HepG2 (cell line): ENCODE results near the gene ERC1. TPM values are rescaled to one million over a fixed set of nuclear protein-coding genes. Genes with fewer than 3 reads are reported as not detected.

Experiments used
- ATAC-seq: fragments of 200-7000 bp; cut with Tn5 transposase; 3 replicates; pipeline ENCODE4 v1.9.1; 2020; ENCODE audit warnings: mild to moderate bottlenecking, moderate library complexity
- BruUV-seq: library from RNA; stranded (reverse); fragments of 400-500 nt; replicated peaks from 2 replicates; lab custom pipeline; 2021; lab: Mats Ljungman, UMichigan
- CTCF ChIA-PET: fragments of 300-600 bp; formaldehyde crosslinking; extraction: SDS; loops from one replicate; lab custom pipeline; 2021; ENCODE audit warnings: low total read pairs, inconsistent platforms, low intra/inter-chr PET ratio; lab: Yijun Ruan, JAX
- POLR2A ChIA-PET: fragments of 350-600 bp; sonication (Branson Sonifier 250); formaldehyde crosslinking; loops from one replicate; lab custom pipeline; 2020; ENCODE audit warnings: antibody characterized with exemption, inconsistent platforms; lab: Yijun Ruan, JAX
- DNase-seq: peaks from one replicate; pipeline ENCODE4 v3.0.0-alpha.2; 2015; ENCODE audit warnings: low spot score
- FAIRE-seq: peaks from 3 replicates; lab custom pipeline; 2011; peaks lifted over from hg19 to GRCh38; lab: Jason Lieb, UNC
- H2AFZ ChIP-seq: one replicate; pipeline ENCODE4 v1.6.1; 2011; ENCODE audit warnings: low read length, inconsistent platforms
- H3K27ac ChIP-seq: fragments of 300-600 bp; 3 replicates; pipeline ENCODE4 v1.8.0; 2011; ENCODE audit warnings: mixed run types, mild to moderate bottlenecking, mixed read lengths, low read length, inconsistent platforms; ENCODE audit not compliant: insufficient read depth; ENCODE audit errors: extremely low read length
- H3K27me3 ChIP-seq, 2 experiments: fragments of 200-600 bp in 1 of 2; 2 replicates in 1 of 2; 3 replicates in 1 of 2; pipeline versions ENCODE4 v1.6.0 to v1.8.0; 2011; ENCODE audit warnings: low read length in 2 of 2, mild to moderate bottlenecking in 2 of 2, moderate library complexity in 2 of 2, inconsistent platforms in 1 of 2; ENCODE audit not compliant: insufficient read depth in 2 of 2, control insufficient read depth in 1 of 2
- H3K36me3 ChIP-seq, 2 experiments: fragments of 200-600 bp in 1 of 2; replicated peaks in 1 of 2; 2 replicates in 1 of 2; 3 replicates in 1 of 2; pipeline versions ENCODE4 v1.5.1 to v1.8.0; 2011; ENCODE audit warnings: low read length in 2 of 2, inconsistent platforms in 1 of 2; ENCODE audit not compliant: insufficient read depth in 2 of 2, control insufficient read depth in 1 of 2
- H3K4me1 ChIP-seq: 2 replicates; pipeline ENCODE4 v1.5.1; 2012; ENCODE audit warnings: low read length, inconsistent platforms; ENCODE audit not compliant: insufficient read depth
- H3K4me2 ChIP-seq: 2 replicates; pipeline ENCODE4 v1.6.0; 2011; ENCODE audit warnings: low read depth, low read length, inconsistent platforms
- H3K4me3 ChIP-seq, 3 experiments: fragments of 200-600 bp in 1 of 3; sonication (generic), shearing (Covaris generic) in 1 of 3; replicated peaks in 1 of 3; 2 replicates each; pipeline ENCODE4 v1.5.1; 2011 to 2016; ENCODE audit warnings: low read length in 3 of 3, inconsistent platforms in 2 of 3, low read depth in 2 of 3, mild to moderate bottlenecking in 2 of 3, control low read depth in 1 of 3, mixed read lengths in 1 of 3; ENCODE audit not compliant: insufficient read depth in 1 of 3
- H3K79me2 ChIP-seq: one replicate; pipeline ENCODE4 v1.6.1; 2011; ENCODE audit warnings: low read length, inconsistent platforms; ENCODE audit not compliant: insufficient read depth
- H3K9ac ChIP-seq: 2 replicates; pipeline ENCODE4 v1.6.0; 2011; ENCODE audit warnings: mild to moderate bottlenecking, low read depth, low read length, inconsistent platforms; ENCODE audit not compliant: insufficient read depth
- H3K9me3 ChIP-seq: 2 replicates; pipeline ENCODE4 v1.5.1; 2012; ENCODE audit warnings: mild to moderate bottlenecking, low read length
- H4K20me1 ChIP-seq: 2 replicates; pipeline ENCODE4 v1.6.0; 2011; ENCODE audit warnings: inconsistent platforms, mild to moderate bottlenecking, low read length, moderate library complexity; ENCODE audit not compliant: insufficient read depth
- AGO2 ChIP-seq: fragments of 200-400 bp; formaldehyde crosslinking; optimal IDR thresholded peaks from 2 replicates; pipeline ENCODE3; 2017; ENCODE audit warnings: mild to moderate bottlenecking, low read depth, low read length, moderate library complexity
- CEBPG ChIP-seq: IDR thresholded peaks from 2 replicates; pipeline ENCODE4 v1.6.1; 2016
- CREB1 ChIP-seq, 2 experiments: fragments of 450-650 bp in 1 of 2; IDR thresholded peaks; 2 replicates each; pipeline ENCODE4 v1.6.1; 2016 to 2017; ENCODE audit warnings: control low read depth in 1 of 2, mild to moderate bottlenecking in 1 of 2, missing compliant biosample characterization in 1 of 2, missing genetic modification characterization in 1 of 2
- FOXM1 ChIP-seq: sonication (generic); formaldehyde crosslinking; IDR thresholded peaks from 2 replicates; pipeline ENCODE4 v1.5.0; 2020; ENCODE audit warnings: missing genetic modification reagents
- HDAC6 ChIP-seq: fragments of 200-600 bp; sonication (generic); IDR thresholded peaks from 2 replicates; pipeline ENCODE4 v1.7.0; 2017; ENCODE audit warnings: mild to moderate bottlenecking, antibody characterized with exemption, low read length, low read depth
- RXRB ChIP-seq: IDR thresholded peaks from 2 replicates; pipeline ENCODE4 v1.6.1; 2016; ENCODE audit warnings: borderline replicate concordance, missing genetic modification reagents, missing compliant biosample characterization
- STAG1 ChIP-seq: sonication (generic); formaldehyde crosslinking; IDR thresholded peaks from 2 replicates; pipeline ENCODE4 v1.4.0; 2020; ENCODE audit warnings: missing genetic modification reagents
- TAF15 ChIP-seq: fragments of 200-400 bp; formaldehyde crosslinking; IDR thresholded peaks from one replicate; pipeline ENCODE4 v1.6.1; 2018; ENCODE audit warnings: mild to moderate bottlenecking, low read depth, low read length; ENCODE audit not compliant: poor library complexity, severe bottlenecking
- TOPORS ChIP-seq: sonication (generic); formaldehyde crosslinking; IDR thresholded peaks from 2 replicates; pipeline ENCODE4 v1.8.0; 2023; ENCODE audit warnings: mild to moderate bottlenecking, missing genetic modification reagents
- ZC3H13 ChIP-seq: sonication (generic); formaldehyde crosslinking; IDR thresholded peaks from 2 replicates; pipeline ENCODE4 v1.8.1; 2023; ENCODE audit warnings: mild to moderate bottlenecking, missing genetic modification reagents, moderate library complexity
- ZNF30 ChIP-seq: sonication (generic); formaldehyde crosslinking; IDR thresholded peaks from 2 replicates; pipeline ENCODE4 v1.5.0; 2020; ENCODE audit warnings: mild to moderate bottlenecking, missing genetic modification reagents
- ZNF556 ChIP-seq: sonication (generic); formaldehyde crosslinking; IDR thresholded peaks from 2 replicates; pipeline ENCODE4 v1.4.0; 2020; ENCODE audit warnings: mild to moderate bottlenecking, missing genetic modification reagents, borderline replicate concordance
- ZNF598 ChIP-seq: sonication (generic); formaldehyde crosslinking; IDR thresholded peaks from 2 replicates; pipeline ENCODE4 v1.5.1; 2020; ENCODE audit warnings: mild to moderate bottlenecking, missing genetic modification reagents, borderline replicate concordance
- ZNF607 ChIP-seq: sonication (generic); formaldehyde crosslinking; IDR thresholded peaks from 2 replicates; pipeline ENCODE4 v1.5.1; 2020; ENCODE audit warnings: missing genetic modification reagents, mild to moderate bottlenecking, borderline replicate concordance
- ZNF841 ChIP-seq: sonication (generic); formaldehyde crosslinking; IDR thresholded peaks from 2 replicates; pipeline ENCODE4 v1.8.1; 2023; ENCODE audit warnings: missing genetic modification reagents, borderline replicate concordance
- WGBS: methylation state at CpG from one replicate; pipeline ENCODE4 v1.1.6; 2017; ENCODE audit warnings: low lambda C conversion rate; 5-methylcytosine and 5-hydroxymethylcytosine counted together
- in situ Hi-C: cut with HindIII; loops from 2 replicates; pipeline ENCODE4 v1.10.0; 2017; ENCODE audit warnings: low pct_unique_long_range_greater_than_20kb; ENCODE audit not compliant: extremely low pct_ligation_motif_present
- intact Hi-C: fragments of 100-400 bp; cut with micrococcal nuclease; formaldehyde crosslinking; loops from one replicate; pipeline ENCODE4 v1.10.0; 2022; ENCODE audit not compliant: unreplicated experiment
- polyA plus RNA-seq, 8 experiments: library from polyadenylated mRNA; depleted of rRNA in 3 of 8; stranded (reverse) in 7 of 8; unstranded in 1 of 8; fragments of >200 nt; fragmentation: Illumina TruSeq in 4 of 8; extraction: Trizol in 4 of 8; gene quantifications; 2 replicates each; pipeline versions ENCODE4 v1.2.1 to v1.2.3, GENCODE V29; 2011 to 2016; ENCODE audit warnings: low read depth in 4 of 8, missing spikeins in 1 of 8, mixed read lengths in 1 of 8; ENCODE audit not compliant: insufficient read depth in 1 of 8
- total RNA-seq, 5 experiments: library from RNA; depleted of rRNA; stranded (reverse); fragments of >200 nt; fragmentation: Illumina TruSeq; extraction: Trizol; gene quantifications; 2 replicates each; pipeline ENCODE4 v1.2.3, GENCODE V29; 2016; ENCODE audit warnings: low read depth in 1 of 5
- TF ChIP-seq, protein P1 (sequence below): IDR thresholded peaks from 2 replicates; pipeline ENCODE4 v1.6.1; 2016
- TF ChIP-seq, protein P2 (sequence below): sonication (generic); formaldehyde crosslinking; IDR thresholded peaks from 2 replicates; pipeline ENCODE4 v1.4.0; 2020; ENCODE audit warnings: mild to moderate bottlenecking, missing genetic modification reagents, borderline replicate concordance

ERC1 gene
- total and polyA plus RNA-seq, 2 of the 13 experiments (the other 11 are each of a cell fraction or from before 2014, with no cell fraction given), result 6.1 to 12.4 TPM

DNA sequence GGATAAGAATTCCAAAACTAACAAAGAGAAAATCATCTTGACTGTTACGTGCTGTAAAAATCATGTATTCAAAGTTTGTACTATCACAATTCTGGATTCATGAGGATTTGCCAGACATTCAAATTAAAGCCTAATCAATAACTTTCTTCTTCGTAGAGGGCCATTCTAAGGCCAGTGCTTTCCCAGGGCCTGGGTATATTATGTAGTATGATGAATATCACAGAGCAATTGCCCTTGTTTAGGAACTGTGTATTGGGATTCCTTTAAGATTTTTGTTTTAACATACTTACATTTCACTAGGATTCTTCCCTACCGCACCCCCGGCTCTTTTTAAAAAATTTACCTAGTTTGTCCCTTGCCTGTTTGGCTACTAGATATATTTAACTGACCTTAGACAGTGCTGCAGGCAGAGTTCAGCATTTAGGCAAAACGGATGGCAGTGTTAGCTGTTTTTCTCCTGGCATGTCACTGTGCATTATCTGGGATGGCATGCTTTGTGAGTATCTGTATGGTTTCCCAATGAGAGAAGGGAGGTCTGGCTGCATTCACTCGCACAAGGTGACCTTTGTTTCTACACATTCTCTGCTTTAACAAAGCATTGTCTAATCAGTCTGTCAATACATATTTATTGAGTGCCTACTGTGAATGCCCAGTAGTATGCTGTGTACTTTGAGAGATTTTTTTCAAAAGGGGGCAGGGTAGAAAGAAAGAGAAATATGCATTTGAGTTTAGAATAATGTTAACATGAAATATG lies 63.3 kb downstream of the ERC1 start:
- H4K20me1 ChIP-seq, result no peaks in the 10 kb centered on the region
- peaks cover 11% of the 10 kb centered on the region for H3K9me3 ChIP-seq
- peak overlapping the region; percentile 9; the same call in 1 of the 2 replicates for H3K9ac ChIP-seq
- DNase-seq (peak; percentile 94), ATAC-seq (peak; percentile 99), FAIRE-seq (no peak)
- no peaks in the 10 kb centered on the region for H3K36me3 ChIP-seq
- peak overlapping the region; percentile 59 for H3K27ac ChIP-seq
- H3K79me2 ChIP-seq, result peaks cover 7% of the 10 kb centered on the region
- POLR2A ChIA-PET, result no interaction called here
- H3K27me3 ChIP-seq, result no peaks in the 10 kb centered on the region
- in situ Hi-C loops (no loop called here), intact Hi-C loops (loop anchor here (5.0 kb wide), 1 partner anchor 62 kb away; the partner anchor contains the start of gene ERC1)
- no TSS peak for BruUV-seq
- H3K4me3 ChIP-seq, result peak overlapping the region in 1 of 3 experiments; percentile 12; a peak in 1 of 6 replicates
- CTCF ChIA-PET, result no interaction called here
- peak overlapping the region; percentile 55 for H3K4me2 ChIP-seq
- no peak overlapping the region for H2AFZ ChIP-seq
- H3K4me1 ChIP-seq, result peaks cover 38% of the 10 kb centered on the region
- 28% methylated on average over 6 of the region's 6 CpGs for WGBS
- TF ChIP-seq, protein P1, sequence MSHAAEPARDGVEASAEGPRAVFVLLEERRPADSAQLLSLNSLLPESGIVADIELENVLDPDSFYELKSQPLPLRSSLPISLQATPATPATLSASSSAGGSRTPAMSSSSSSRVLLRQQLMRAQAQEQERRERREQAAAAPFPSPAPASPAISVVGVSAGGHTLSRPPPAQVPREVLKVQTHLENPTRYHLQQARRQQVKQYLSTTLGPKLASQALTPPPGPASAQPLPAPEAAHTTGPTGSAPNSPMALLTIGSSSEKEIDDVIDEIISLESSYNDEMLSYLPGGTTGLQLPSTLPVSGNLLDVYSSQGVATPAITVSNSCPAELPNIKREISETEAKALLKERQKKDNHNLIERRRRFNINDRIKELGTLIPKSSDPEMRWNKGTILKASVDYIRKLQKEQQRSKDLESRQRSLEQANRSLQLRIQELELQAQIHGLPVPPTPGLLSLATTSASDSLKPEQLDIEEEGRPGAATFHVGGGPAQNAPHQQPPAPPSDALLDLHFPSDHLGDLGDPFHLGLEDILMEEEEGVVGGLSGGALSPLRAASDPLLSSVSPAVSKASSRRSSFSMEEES (CRISPR knock-in tag), result no peak
- TF ChIP-seq AGO2 (no peak), ZNF30 (CRISPR knock-in tag) (no peak), CEBPG (CRISPR knock-in tag) (peak; percentile 65; the same call in 1 of the 2 replicates), RXRB (peak; percentile 40; the same call in 1 of the 2 replicates), FOXM1 (CRISPR knock-in tag) (no peak), CREB1 (IDR thresholded peaks at IDR 0.05) (no peak), CREB1 (CRISPR knock-in tag; IDR thresholded peaks at IDR 0.05) (peak; percentile 20; the same call in 1 of the 2 replicates), ZNF607 (no peak), ZNF841 (CRISPR knock-in tag) (no peak), TOPORS (CRISPR knock-in tag) (no peak), HDAC6 (no peak), ZNF556 (CRISPR knock-in tag) (no peak), STAG1 (CRISPR knock-in tag) (no peak), TAF15 (no peak), ZNF598 (CRISPR knock-in tag) (no peak), ZC3H13 (no peak)
- TF ChIP-seq, protein P2, sequence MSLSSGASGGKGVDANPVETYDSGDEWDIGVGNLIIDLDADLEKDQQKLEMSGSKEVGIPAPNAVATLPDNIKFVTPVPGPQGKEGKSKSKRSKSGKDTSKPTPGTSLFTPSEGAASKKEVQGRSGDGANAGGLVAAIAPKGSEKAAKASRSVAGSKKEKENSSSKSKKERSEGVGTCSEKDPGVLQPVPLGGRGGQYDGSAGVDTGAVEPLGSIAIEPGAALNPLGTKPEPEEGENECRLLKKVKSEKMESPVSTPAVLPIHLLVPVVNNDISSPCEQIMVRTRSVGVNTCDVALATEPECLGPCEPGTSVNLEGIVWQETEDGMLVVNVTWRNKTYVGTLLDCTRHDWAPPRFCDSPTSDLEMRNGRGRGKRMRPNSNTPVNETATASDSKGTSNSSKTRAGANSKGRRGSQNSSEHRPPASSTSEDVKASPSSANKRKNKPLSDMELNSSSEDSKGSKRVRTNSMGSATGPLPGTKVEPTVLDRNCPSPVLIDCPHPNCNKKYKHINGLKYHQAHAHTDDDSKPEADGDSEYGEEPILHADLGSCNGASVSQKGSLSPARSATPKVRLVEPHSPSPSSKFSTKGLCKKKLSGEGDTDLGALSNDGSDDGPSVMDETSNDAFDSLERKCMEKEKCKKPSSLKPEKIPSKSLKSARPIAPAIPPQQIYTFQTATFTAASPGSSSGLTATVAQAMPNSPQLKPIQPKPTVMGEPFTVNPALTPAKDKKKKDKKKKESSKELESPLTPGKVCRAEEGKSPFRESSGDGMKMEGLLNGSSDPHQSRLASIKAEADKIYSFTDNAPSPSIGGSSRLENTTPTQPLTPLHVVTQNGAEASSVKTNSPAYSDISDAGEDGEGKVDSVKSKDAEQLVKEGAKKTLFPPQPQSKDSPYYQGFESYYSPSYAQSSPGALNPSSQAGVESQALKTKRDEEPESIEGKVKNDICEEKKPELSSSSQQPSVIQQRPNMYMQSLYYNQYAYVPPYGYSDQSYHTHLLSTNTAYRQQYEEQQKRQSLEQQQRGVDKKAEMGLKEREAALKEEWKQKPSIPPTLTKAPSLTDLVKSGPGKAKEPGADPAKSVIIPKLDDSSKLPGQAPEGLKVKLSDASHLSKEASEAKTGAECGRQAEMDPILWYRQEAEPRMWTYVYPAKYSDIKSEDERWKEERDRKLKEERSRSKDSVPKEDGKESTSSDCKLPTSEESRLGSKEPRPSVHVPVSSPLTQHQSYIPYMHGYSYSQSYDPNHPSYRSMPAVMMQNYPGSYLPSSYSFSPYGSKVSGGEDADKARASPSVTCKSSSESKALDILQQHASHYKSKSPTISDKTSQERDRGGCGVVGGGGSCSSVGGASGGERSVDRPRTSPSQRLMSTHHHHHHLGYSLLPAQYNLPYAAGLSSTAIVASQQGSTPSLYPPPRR (CRISPR knock-in tag), result no peak
